Keratinocyte (primary cell): ENCODE data around the gene KLHL29.

Source experiments
- CTCF ChIP-seq, 3 experiments: IDR thresholded peaks in 1 of 3; conservative IDR thresholded peaks in 1 of 3; optimal IDR thresholded peaks in 1 of 3; 2 replicates in 2 of 3; 3 replicates in 1 of 3; pipeline versions ENCODE3 to v1.5.1; 2011; ENCODE audit warnings: low read length in 3 of 3, mild to moderate bottlenecking in 3 of 3, moderate library complexity in 2 of 3, control low read depth in 1 of 3, inconsistent platforms in 1 of 3; ENCODE audit not compliant: insufficient read depth in 2 of 3; ENCODE audit errors: extremely low read depth in 1 of 3
- EZH2 ChIP-seq: IDR thresholded peaks from one replicate; pipeline ENCODE4 v1.6.1; 2012; ENCODE audit warnings: inconsistent platforms, mild to moderate bottlenecking, low read length, moderate library complexity

GRCh38 chr2:23669413-23670244 is 284.6 kb downstream of the KLHL29 start:
- TF ChIP-seq CTCF (optimal IDR thresholded peaks at IDR 0.05 in 1 of 3, IDR thresholded peaks at IDR 0.05 in 1 of 3, conservative IDR thresholded peaks at IDR 0.05 in 1 of 3; ENCODE audit: extremely low read depth in 1 of 3, insufficient read depth in 2 of 3, low read length in 3 of 3): no peak
- no peak for TF ChIP-seq EZH2
